SJSA1 (cell line): ENCODE data around the gene LDHD. TPM values are rescaled to one million over a fixed set of nuclear protein-coding genes. Genes with fewer than 3 reads are reported as not detected.
"Not testable (repeated sequence)": the region's sequence is repeated elsewhere in the genome, so short reads cannot be mapped to it uniquely, and the experiment has no call there.

Experiments
- DNase-seq, 2 experiments: peaks; one replicate each; pipeline ENCODE4 v3.0.0-alpha.2; 2015 to 2020; ENCODE audit warnings: low spot score in 2 of 2, low read depth in 1 of 2
- H3K27ac ChIP-seq: fragments of 250-450 bp; sonication (Bioruptor Pico); 2 replicates; pipeline ENCODE4 v1.5.1; 2020; ENCODE audit warnings: mild to moderate bottlenecking, moderate library complexity
- H3K27me3 ChIP-seq: fragments of 250-450 bp; sonication (Bioruptor Pico); replicated peaks from 2 replicates; pipeline ENCODE4 v1.5.1; 2020; ENCODE audit warnings: mild to moderate bottlenecking, moderate library complexity
- H3K36me3 ChIP-seq: fragments of 250-450 bp; sonication (Bioruptor Pico); 2 replicates; pipeline ENCODE4 v1.5.1; 2020; ENCODE audit warnings: mild to moderate bottlenecking
- H3K4me1 ChIP-seq: fragments of 250-450 bp; sonication (Bioruptor Pico); replicated peaks from 2 replicates; pipeline ENCODE4 v1.6.1; 2021; ENCODE audit warnings: mild to moderate bottlenecking
- H3K4me3 ChIP-seq: fragments of 250-450 bp; sonication (Bioruptor Pico); 2 replicates; pipeline ENCODE4 v1.5.1; 2020; ENCODE audit warnings: mild to moderate bottlenecking
- H3K9me3 ChIP-seq: fragments of 250-450 bp; sonication (Bioruptor Pico); replicated peaks from 2 replicates; pipeline ENCODE4 v1.5.1; 2020; ENCODE audit warnings: mild to moderate bottlenecking
- total RNA-seq: library from RNA; depleted of rRNA; stranded (reverse); fragments of >200 nt; shearing (Covaris generic); gene quantifications from 2 replicates; pipeline ENCODE4 v1.2.3, GENCODE V29; 2014

Gene LDHD
- total RNA-seq, 1 experiment from 2014 or later = 0.24 TPM

DNA sequence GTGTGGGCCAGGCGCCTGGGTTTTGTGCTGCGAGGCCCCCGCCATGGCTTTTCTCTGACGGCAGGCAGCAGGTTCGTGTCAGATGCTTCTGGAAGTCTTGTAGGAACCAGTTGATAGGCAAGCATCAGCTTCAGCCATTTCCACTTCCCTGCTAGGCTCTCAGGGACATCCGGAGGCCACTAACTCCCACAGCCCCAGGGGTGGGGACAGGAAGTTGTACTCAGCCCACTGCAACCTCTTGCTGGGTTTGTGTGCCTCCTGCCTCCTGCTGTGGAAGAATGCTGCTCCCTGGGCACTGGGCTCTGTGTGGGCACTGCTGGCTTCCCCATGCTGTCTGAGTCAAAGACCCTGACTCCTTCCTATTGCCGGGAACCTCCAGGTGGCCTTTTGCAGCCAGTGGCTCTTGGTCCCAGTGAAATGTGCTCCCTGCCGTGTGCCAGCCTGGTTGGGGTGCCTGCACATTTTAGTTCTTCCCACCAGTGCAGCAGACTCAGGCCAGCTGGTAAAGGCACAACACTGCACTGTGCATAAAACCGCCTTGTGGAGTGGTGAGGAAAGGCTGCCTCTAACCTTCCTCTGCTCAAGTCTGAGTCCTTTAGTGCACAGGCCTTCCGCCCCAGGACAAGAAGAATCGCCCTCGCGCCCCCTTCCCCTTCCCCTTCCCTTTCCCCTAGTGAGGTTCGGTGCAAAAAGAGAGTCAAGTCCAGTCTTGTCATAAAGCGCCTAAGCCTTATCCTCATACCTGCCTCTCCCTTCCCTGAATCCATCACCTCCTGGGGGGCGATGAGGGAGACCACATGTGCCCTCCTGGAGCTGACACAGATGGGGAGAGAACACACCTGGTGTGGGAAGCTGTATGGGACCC, 16.6 kb downstream of the LDHD start:
- Histone ChIP-seq H3K4me3 (no peak overlapping the region), H3K27me3 (no peaks in the 10 kb centered on the region), H3K27ac (no peak overlapping the region), H3K4me1 (peaks cover 14% of the 10 kb centered on the region), H3K9me3 (no peaks in the 10 kb centered on the region), H3K36me3 (no peaks in the 10 kb centered on the region)
- no peak for DNase-seq

DNA sequence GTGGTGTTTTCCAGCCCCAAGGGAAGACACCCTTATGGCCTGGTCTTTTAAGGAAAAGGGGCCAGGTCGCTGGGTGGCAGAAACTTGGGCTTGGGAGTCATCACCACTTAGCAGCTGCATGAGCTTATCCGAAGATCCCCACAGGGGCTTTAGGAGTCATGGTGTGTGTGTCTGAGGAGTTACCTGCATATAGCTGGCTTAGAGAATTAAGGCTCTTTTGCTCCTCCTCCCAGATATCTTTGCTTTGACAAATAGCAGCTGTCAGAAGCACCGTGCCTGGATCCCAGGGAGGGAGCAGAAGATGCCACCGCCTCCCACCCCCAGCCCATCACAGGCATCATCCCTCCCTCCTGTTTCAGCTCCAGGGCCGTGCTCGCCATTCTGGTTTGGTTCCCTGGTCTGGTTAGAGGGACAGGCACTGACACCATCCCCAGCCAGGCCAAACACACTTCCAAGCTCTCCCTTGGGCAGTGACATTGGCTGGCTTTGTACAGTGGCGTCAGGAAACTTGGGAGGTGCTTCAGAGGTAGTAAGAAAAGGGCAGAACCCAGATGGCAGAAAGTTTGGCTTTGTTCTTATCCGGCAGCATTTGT, 17.4 kb downstream of the LDHD start:
- Histone ChIP-seq H3K27ac (no peak overlapping the region), H3K36me3 (no peaks in the 10 kb centered on the region), H3K4me1 (peaks cover 14% of the 10 kb centered on the region), H3K9me3 (no peaks in the 10 kb centered on the region), H3K27me3 (no peaks in the 10 kb centered on the region), H3K4me3 (no peak overlapping the region)
- DNase-seq = no peak

DNA sequence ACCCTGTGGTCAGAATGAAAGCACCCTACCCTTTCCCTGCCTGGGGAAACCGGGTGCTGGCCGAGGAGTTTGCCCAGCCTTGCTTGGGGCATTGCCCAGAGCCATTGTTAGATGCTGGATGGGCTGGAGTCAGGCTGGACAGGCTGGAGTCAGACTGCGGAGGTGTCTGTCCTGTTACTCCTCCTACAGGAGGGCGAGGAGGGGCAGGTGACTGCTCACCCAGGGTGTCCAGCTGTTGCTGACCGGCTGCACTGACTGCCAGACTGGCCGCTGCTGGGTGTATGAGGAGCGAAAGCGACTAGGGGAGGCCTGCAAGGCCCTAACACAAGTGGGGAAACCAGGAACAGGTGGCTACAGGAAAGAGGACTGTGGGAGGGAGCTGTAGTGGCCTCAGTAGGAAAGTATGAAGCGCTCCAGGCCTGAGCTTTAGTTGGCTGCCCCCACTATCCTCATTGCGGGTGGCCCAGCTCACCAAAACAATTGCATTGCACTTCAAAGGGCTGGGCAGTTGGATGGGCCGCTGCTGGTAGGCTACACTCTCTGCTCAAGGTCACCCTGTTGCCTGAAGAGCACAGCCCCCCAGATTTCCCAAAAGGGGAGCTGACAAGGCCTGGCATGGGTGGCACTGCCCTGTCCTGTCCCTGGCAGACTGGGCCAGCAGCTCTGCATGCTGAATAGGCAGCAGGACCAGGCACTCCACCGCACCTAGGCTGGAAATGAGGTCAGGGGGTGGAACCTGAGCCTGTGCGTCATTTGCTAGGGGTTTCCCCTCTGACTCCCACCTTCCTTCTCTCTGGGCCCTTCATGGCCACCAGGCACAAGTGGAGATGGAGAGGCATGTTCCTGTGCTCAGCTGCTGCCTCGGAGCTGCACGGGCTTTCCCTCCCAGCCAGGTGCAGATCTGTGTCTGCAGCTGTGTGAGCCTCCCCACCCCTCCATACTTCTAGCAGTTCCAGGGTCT, 18.4 kb downstream of the LDHD start:
- Histone ChIP-seq H3K36me3 (no peaks in the 10 kb centered on the region), H3K4me1 (peaks cover 14% of the 10 kb centered on the region), H3K4me3 (no peak overlapping the region), H3K27ac (no peak overlapping the region), H3K9me3 (no peaks in the 10 kb centered on the region), H3K27me3 (no peaks in the 10 kb centered on the region)
- DNase-seq = no peak

DNA sequence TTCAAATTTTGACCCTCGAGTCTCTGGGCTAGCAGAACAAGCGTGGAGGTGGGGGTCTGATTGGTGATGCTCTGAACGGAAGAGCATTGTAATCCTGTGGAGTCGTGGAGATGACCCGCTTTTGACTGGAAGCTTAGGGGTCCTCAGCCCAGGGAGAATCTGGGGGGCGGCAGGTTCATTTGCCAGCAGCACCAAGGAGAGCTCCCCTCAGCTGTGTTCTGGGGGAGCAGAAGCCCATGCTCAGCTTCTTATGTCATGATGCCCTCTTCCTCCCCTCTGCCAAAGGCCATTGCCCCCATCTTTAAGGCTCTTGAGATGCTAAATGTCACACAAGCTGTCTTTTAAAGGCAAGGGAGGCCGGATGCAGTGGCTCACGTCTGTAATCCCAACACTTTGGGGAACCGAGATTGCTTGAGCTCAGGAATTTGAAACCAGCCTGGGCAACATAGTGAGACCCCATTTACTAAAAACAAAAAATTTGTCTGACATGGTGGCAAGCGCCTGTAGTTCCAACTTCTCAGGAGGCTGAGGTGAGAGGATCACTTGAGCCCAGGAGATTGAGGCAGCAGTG, 19.3 kb downstream of the LDHD start:
- Histone ChIP-seq H3K27me3 (no peaks in the 10 kb centered on the region), H3K27ac (no peak overlapping the region), H3K36me3 (no peaks in the 10 kb centered on the region), H3K9me3 (no peaks in the 10 kb centered on the region), H3K4me1 (peaks cover 14% of the 10 kb centered on the region), H3K4me3 (no peak overlapping the region)
- DNase-seq = no peak

DNA sequence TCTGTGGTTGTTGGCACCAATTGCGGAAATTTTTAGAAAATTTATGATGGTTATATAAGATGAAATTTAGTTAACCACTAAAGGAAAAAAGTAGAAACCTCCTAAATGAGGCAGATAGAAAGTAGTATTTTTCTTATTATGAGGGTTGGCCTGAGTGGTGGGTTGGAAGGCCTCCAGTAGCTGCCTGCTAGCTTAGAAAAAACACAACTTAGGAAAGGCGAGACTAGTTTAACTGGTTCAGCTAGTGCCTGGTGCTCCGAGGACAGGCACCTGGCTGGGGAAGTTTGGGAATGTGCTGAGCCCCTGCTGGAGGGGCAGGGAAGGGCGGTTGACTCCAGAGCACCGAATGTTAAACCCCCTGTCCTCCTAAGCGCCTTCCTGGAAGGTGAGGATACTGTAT, 19.9 kb downstream of the LDHD start:
- no peaks in the 10 kb centered on the region for H3K36me3 ChIP-seq
- H3K27me3 ChIP-seq = no peaks in the 10 kb centered on the region
- no peak overlapping the region for H3K27ac ChIP-seq
- no peak overlapping the region for H3K4me3 ChIP-seq
- H3K9me3 ChIP-seq = no peaks in the 10 kb centered on the region
- peaks cover 14% of the 10 kb centered on the region for H3K4me1 ChIP-seq
- no peak for DNase-seq

DNA sequence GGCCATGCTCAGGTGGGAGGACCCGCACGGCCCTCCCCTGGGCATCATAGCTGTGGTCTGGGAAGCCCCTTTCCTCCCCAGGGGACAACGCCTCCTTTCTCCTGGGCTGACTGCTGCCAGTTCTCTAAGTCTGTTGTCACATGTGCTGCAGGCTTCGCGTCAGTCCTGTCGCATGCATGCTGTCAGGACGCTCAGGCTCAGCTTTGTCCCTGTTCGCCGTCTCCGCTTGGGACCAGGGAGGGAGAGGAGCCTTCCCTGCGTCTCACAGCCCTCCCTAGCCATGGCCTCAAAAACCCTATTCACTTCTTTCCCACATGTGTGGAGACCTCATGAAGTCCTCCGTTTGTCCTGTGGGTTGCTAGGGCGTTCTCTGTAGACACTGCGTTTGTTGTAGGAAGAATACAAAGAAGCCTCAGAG, 21.4 kb downstream of the LDHD start:
- DNase-seq = no peak
- Histone ChIP-seq H3K4me1 (peaks cover 14% of the 10 kb centered on the region), H3K9me3 (no peaks in the 10 kb centered on the region), H3K27ac (no peak overlapping the region), H3K36me3 (no peaks in the 10 kb centered on the region), H3K4me3 (no peak overlapping the region), H3K27me3 (no peaks in the 10 kb centered on the region)

DNA sequence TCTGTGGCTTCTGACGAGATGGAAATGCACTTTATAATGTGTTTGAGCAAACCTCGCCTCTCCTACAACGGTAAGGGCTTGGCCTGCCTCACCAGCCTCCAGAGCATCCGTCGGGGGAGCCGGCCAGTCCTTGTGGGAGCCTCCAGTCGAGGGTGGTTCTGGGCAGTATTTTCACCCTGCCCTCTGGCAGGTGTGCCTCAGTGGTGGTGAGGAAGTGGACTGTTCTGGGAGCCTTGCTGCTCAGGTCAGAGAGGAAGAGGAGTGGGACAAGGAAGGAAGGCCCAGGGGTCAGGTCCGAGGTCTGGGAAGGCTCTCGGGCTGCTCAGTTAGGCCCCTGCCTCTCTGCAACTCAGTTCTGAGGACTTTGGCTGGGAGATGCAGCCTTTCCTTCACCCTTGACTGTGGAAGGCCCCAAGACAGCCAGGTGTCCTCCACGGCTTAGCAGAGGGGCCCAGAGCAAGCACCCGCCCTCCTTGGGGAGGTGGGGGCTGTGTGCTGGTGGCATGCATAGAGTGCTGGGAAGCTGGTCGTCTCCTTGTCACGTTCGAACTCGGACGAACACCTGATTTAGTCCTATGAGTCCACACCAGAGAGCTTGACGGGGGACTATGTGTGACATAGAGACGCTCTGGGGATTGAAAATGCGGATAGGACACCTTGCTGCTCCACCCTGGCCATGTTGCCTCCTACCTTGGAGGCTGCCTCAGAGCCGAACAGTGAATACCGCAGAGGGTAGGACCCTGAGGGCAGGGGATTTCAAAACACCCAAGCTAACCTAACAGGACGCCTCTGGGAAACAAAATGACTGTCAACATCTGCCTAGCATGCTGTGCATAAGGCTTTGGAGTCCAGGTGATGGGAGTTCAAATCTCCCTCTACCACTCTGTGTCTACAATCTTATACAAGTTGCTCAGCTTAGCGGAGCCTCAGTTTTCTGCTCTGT, 22.7 kb downstream of the LDHD start:
- H3K36me3 ChIP-seq = no peaks in the 10 kb centered on the region
- H3K27ac ChIP-seq = no peak overlapping the region
- peaks cover 9% of the 10 kb centered on the region for H3K4me1 ChIP-seq
- DNase-seq = no peak
- H3K9me3 ChIP-seq = no peaks in the 10 kb centered on the region
- H3K4me3 ChIP-seq = no peak overlapping the region
- H3K27me3 ChIP-seq = no peaks in the 10 kb centered on the region

DNA sequence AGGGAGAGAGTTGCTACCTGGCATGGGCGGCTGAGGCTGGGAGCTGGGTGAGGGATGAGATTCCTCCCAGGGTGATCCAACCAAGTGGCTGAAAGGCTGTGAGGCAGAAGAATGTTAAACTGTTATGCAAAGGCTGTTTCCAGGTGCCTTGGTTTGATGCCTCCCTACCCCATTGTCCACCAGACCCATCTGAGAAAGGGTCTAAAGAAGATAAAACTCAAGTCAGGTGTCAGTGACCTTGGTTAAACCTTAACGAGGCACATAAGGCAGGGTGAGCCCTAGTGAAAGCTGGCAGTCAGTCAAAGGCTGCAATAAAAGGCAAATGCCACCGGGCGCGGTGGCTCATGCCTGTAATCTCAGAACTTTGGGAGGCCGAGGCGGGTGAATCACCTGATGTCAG, 23.8 kb downstream of the LDHD start:
- DNase-seq = no peak
- Histone ChIP-seq H3K9me3 (no peaks in the 10 kb centered on the region), H3K4me3 (no peak overlapping the region), H3K36me3 (no peaks in the 10 kb centered on the region), H3K4me1 (peaks cover under 1% of the 10 kb centered on the region), H3K27ac (no peak overlapping the region), H3K27me3 (no peaks in the 10 kb centered on the region)

DNA sequence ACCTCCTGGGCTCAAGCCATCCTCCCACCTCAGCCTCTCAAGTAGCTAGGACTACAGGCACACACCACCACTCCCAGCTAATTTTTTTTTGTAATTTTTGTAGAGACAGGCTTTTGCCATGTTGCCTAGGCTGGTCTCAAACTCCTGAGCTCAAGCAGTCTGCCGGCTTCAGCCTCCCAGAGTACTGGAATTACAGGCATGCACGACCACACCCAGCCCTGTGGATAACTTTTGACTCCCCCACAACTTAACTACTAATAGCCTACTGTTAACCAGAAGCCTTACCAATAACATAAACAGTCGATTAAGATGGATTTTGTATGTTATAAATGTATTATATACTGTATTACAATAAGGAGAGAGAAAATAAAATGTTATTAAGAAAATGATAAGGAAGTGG, 25.0 kb downstream of the LDHD start:
- not testable (repeated sequence) for H3K4me3 ChIP-seq, H3K9me3 ChIP-seq, H3K4me1 ChIP-seq, DNase-seq, H3K36me3 ChIP-seq, H3K27ac ChIP-seq, H3K27me3 ChIP-seq

DNA sequence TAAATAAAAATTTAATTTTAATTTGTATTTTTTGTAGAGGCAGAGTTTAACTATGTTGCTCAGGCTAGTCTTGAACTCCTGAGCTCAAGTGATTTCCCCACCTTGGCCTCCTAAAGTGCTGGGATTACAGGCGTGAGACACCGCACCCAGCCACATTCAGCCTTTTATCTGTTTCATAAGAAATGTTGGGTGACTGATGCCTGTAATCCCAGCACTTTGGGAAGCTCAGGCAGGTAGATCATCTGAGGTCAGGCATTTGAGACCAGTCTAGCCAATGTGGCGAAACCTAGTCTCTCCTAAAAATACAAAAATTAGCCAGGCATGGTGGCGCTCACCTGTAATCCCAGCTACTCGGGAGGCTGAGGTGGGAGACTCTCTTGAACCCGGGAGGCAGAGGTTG, 25.7 kb downstream of the LDHD start:
- H3K27me3 ChIP-seq, H3K36me3 ChIP-seq, DNase-seq, H3K4me1 ChIP-seq, H3K9me3 ChIP-seq, H3K27ac ChIP-seq, H3K4me3 ChIP-seq: not testable (repeated sequence)

DNA sequence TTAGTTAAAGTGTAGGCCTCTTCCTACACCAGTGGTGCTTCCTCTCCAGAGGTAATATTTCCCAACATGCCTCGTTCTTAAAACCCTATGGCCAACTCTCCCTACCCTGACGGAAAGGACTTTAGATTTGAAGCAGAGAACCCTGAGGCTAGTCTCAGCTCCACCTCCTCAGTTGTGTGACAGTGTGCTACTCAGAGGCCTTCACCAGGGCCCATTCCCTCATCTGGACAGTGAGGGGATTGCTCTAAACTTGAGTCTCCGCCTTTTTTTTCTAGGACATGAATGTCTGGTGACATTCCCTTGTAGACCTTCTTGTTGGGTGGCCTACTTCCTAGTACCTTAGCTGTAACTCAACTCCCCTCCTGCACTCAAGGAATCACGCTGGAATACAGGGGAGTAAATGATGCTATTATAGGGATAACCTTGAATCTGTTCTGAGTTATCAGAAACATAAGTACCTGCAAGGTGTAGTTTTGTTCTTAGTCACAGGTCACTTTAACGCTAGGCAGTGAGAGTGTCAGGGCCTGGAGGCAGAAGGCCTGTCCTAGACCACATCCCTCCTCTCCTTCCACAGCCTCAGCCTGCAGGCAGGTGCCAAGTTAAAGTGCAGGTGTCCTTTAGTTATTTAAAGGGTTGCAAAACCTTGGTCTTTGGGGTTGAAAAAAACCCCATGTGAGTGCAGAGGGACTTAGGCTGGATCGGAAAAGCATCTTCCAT, 26.9 kb downstream of the LDHD start:
- no peak overlapping the region for H3K27ac ChIP-seq
- no peak for DNase-seq
- no peaks in the 10 kb centered on the region; the same call in 1 of the 2 replicates for H3K9me3 ChIP-seq
- no peaks in the 10 kb centered on the region for H3K4me1 ChIP-seq
- no peaks in the 10 kb centered on the region for H3K36me3 ChIP-seq
- H3K27me3 ChIP-seq = no peaks in the 10 kb centered on the region
- no peak overlapping the region for H3K4me3 ChIP-seq

DNA sequence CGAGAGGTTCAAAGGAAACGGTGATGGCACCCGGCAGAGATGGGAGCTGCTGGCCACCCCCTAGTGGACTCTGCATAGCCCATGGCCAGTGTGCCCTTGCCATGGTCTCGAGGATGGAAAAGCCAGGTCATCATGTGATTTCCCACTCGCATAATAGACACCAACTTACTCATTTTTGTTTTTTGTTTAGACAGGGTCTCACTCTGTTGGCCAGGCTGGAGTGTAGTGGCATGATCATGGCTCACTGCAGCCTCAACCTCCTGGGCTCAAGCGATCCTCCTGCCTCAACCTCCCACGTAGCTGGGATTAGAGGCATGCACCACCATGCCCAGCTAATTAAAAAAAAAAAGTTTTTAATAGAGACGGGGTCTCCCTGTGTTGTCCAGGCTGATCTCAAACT, 27.6 kb downstream of the LDHD start:
- H3K36me3 ChIP-seq = 0 out of 2 replicates have a peak, but pooled peaks cover 4% of the 10 kb centered on the region
- H3K27ac ChIP-seq = no peak overlapping the region
- no peaks in the 10 kb centered on the region for H3K27me3 ChIP-seq
- no peaks in the 10 kb centered on the region for H3K4me1 ChIP-seq
- no peaks in the 10 kb centered on the region; the same call in 1 of the 2 replicates for H3K9me3 ChIP-seq
- no peak overlapping the region for H3K4me3 ChIP-seq
- DNase-seq = no peak
